ENCODE results near the gene ZNF423. TPM values are rescaled to one million over a fixed set of nuclear protein-coding genes. Genes with fewer than 3 reads are reported as not detected.
A peak's percentile ranks its signal among the peaks of the same experiment; 100 is the strongest.

The ZNF423 gene
- total RNA-seq, 1 donor from 2014 or later = 19.8 TPM

DNA sequence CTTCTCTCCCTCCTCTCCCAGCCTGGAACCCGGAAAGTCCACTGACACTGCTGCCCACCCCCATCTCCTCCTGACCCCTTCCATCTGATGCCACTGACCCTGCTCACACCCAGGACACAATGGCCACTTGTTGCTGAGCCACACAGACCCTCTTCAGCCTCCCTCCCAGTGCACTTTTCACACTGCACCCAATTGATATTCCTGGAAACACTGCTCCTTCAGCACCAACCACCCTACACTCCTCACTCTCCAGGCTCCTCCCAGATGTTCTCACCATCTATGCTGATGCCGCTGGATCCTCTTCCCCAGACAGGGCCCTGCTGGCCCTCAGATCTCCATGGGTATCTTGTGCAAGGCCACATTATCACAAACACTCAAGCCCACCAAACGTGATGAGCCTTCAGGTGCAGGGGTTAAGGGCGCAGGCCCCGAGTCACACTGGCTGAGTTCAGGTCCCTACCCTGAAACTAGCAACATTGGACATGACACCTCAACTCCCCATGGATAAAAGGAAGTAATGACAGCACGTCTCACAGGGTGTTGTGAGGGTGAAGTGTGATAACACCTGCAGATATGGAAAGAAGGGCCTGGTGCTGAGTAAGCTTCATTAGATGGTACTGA lies 238.1 kb downstream of the ZNF423 start:
- peaks cover 6% of the 10 kb centered on the region for H3K9me3 Mint-ChIP-seq
- H3K27ac Mint-ChIP-seq = no peak overlapping the region
- H3K4me1 Mint-ChIP-seq = peaks cover 2% of the 10 kb centered on the region
- TF ChIP-seq, protein P1, sequence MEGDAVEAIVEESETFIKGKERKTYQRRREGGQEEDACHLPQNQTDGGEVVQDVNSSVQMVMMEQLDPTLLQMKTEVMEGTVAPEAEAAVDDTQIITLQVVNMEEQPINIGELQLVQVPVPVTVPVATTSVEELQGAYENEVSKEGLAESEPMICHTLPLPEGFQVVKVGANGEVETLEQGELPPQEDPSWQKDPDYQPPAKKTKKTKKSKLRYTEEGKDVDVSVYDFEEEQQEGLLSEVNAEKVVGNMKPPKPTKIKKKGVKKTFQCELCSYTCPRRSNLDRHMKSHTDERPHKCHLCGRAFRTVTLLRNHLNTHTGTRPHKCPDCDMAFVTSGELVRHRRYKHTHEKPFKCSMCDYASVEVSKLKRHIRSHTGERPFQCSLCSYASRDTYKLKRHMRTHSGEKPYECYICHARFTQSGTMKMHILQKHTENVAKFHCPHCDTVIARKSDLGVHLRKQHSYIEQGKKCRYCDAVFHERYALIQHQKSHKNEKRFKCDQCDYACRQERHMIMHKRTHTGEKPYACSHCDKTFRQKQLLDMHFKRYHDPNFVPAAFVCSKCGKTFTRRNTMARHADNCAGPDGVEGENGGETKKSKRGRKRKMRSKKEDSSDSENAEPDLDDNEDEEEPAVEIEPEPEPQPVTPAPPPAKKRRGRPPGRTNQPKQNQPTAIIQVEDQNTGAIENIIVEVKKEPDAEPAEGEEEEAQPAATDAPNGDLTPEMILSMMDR (IDR thresholded peaks at IDR 0.05; ENCODE audit: unreplicated experiment) = no peak
- no peak for DNase-seq (ENCODE audit: low spot score in 2 of 2, unreplicated experiment in 2 of 2)
- H3K27me3 Mint-ChIP-seq (ENCODE audit: low read depth) = no peaks in the 10 kb centered on the region
- no peaks in the 10 kb centered on the region for H3K36me3 Mint-ChIP-seq
- H3K4me3 Mint-ChIP-seq = no peak overlapping the region

DNA sequence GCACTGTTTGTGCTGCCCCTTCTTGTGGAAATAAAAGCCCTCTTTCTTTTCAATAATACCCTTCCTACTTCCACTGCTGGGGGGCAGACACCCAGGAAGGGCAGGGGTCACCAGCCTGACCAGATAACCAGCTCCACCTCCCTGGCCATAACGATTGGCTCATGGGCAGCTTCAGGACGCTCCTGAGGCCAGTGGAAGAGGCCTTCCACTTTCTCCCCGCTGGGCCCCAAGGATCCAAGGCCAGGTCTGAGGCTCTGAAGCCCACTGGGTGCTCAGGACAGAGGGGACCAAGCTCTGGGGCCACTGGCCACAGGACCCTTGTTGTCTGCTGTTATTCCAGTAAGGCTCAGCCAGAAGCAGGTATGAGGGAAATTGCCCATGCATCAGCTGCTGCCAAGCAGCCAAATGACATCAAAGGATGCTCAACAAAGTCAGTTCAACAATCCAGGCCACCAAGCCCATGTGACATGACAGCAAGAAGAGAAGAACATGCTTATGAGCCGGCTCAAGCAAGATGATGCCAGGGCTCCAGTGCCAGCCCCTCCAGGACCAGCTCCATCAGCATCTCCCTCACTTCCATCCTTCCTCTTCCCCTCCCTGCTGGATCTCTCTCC lies 238.8 kb downstream of the ZNF423 start:
- TF ChIP-seq, protein P1 (IDR thresholded peaks at IDR 0.05; ENCODE audit: unreplicated experiment) = no peak
- H3K27ac Mint-ChIP-seq = no peak overlapping the region
- peak in 1 of 2 experiments; percentile 22 for DNase-seq (ENCODE audit: low spot score in 2 of 2, unreplicated experiment in 2 of 2)
- H3K4me3 Mint-ChIP-seq = no peak overlapping the region
- peaks cover under 1% of the 10 kb centered on the region for H3K36me3 Mint-ChIP-seq
- peaks cover 2% of the 10 kb centered on the region for H3K4me1 Mint-ChIP-seq
- peaks cover 13% of the 10 kb centered on the region for H3K9me3 Mint-ChIP-seq
- no peaks in the 10 kb centered on the region for H3K27me3 Mint-ChIP-seq (ENCODE audit: low read depth)

DNA sequence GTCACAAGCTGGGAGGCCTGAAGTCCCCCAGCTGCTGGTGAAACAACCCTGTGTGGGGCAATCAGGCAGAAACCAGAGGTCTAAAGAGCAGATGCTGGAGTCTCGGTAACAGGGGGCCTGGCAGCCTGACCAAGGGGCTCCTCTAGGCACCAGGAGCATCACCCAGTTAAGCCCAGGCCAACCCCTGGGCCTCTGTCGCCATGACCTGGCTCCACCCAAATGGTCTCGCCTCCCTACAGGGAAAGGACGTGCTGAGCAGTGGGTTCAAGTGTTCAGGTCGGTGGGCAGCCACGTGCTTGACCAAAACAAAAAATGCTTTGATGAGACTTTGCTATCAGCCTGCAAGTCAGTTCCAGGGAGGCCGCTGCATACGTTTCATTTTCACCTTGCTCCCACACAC lies 240.3 kb downstream of the ZNF423 start:
- TF ChIP-seq, protein P1 (IDR thresholded peaks at IDR 0.05; ENCODE audit: unreplicated experiment) = no peak
- H3K27me3 Mint-ChIP-seq (ENCODE audit: low read depth) = no peaks in the 10 kb centered on the region
- H3K4me1 Mint-ChIP-seq = no peaks in the 10 kb centered on the region
- H3K4me3 Mint-ChIP-seq = no peak overlapping the region
- H3K36me3 Mint-ChIP-seq = peaks cover 2% of the 10 kb centered on the region
- H3K27ac Mint-ChIP-seq = no peak overlapping the region
- DNase-seq (ENCODE audit: low spot score in 2 of 2, unreplicated experiment in 2 of 2) = peak in 1 of 2 experiments; percentile 36
- H3K9me3 Mint-ChIP-seq = peaks cover 22% of the 10 kb centered on the region

DNA sequence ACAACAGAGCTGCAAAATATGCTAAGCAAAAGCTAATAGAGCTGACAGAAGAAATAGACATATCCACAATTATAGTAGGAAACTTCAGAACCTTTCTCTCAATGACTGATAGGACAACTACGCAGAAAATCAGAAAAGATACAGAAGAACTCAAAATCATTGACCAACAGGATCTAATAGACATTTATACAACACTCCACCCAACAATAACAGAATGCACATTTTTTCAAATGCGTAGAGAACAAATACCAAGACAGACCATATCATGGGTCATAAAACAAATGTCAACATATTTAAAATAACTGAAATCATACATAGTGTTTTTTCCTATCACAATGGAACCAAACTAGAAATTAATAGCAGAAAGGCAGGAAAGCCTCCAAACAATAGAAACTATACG lies 244.9 kb downstream of the ZNF423 start:
- peaks cover 2% of the 10 kb centered on the region for H3K27me3 Mint-ChIP-seq (ENCODE audit: low read depth)
- H3K4me3 Mint-ChIP-seq = no peak overlapping the region
- no peak overlapping the region for H3K27ac Mint-ChIP-seq
- H3K36me3 Mint-ChIP-seq = peaks cover 5% of the 10 kb centered on the region
- H3K9me3 Mint-ChIP-seq = peaks cover 32% of the 10 kb centered on the region
- TF ChIP-seq, protein P1 (IDR thresholded peaks at IDR 0.05; ENCODE audit: unreplicated experiment) = no peak
- peaks cover 14% of the 10 kb centered on the region for H3K4me1 Mint-ChIP-seq
- no peak for DNase-seq (ENCODE audit: low spot score in 2 of 2, unreplicated experiment in 2 of 2)

DNA sequence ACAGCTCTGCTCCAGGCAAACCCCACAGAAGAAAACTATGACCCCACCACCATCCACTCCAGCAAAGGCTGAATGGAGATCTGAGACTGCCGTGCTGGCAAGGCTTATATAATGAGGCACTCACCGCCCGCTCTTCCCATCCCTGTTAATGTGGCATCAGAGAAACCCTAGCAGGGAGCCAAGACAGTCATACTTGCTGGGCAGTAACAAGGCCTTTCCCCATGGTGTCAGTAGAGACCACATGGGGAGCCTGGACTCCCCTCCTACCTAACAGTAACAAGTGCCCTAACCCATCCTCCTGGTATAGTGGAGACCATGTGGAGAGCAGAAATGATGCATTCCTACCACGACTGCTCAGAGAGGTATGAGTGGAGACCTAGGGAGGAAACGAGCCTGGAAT lies 247.1 kb downstream of the ZNF423 start:
- Mint-ChIP-seq H3K27ac (no peak overlapping the region), H3K27me3 (ENCODE audit: low read depth) (peaks cover 2% of the 10 kb centered on the region), H3K4me3 (no peak overlapping the region), H3K36me3 (peaks cover 5% of the 10 kb centered on the region), H3K9me3 (peaks cover 29% of the 10 kb centered on the region), H3K4me1 (peaks cover 14% of the 10 kb centered on the region)
- peak in 1 of 2 experiments; percentile 26 for DNase-seq (ENCODE audit: low spot score in 2 of 2, unreplicated experiment in 2 of 2)
- TF ChIP-seq, protein P1 (IDR thresholded peaks at IDR 0.05; ENCODE audit: unreplicated experiment) = no peak
